Testis (tissue), 3 donors: ENCODE results near the gene UBE2U. TPM values are rescaled to one million over a fixed set of nuclear protein-coding genes. Genes with fewer than 3 reads are reported as not detected.

Experiments
- DNase-seq: peaks from one replicate; pipeline ENCODE4 v3.0.0-alpha.2; 2019
- H3K27ac ChIP-seq, 2 donors: fragments of 200-600 bp; sonication (generic); one replicate each; pipeline ENCODE4 v1.5.1; 2019
- H3K27me3 ChIP-seq: fragments of 200-600 bp; sonication (generic); one replicate; pipeline ENCODE4 v1.5.1; 2019
- H3K36me3 ChIP-seq: fragments of 200-600 bp; sonication (generic); one replicate; pipeline ENCODE4 v1.5.1; 2017; ENCODE audit warnings: low read depth; ENCODE audit errors: missing control alignments
- H3K4me1 ChIP-seq: fragments of 200-600 bp; sonication (generic); one replicate; pipeline ENCODE4 v1.5.1; 2019
- H3K4me3 ChIP-seq, 2 donors: fragments of 200-600 bp; sonication (generic); one replicate each; pipeline ENCODE4 v1.5.1; 2017 to 2019
- H3K9me3 ChIP-seq: fragments of 200-600 bp; sonication (generic); one replicate; pipeline ENCODE4 v1.5.1; 2017
- CTCF ChIP-seq, 3 experiments: fragments of 450-650 bp in 2 of 3; fragments of 200-600 bp in 1 of 3; sonication (generic) in 1 of 3; IDR thresholded peaks; one replicate each; pipeline ENCODE4 v1.5.1; 2016 to 2019; ENCODE audit warnings: antibody characterized with exemption in 3 of 3, mild to moderate bottlenecking in 2 of 3, moderate library complexity in 1 of 3
- POLR2A ChIP-seq: fragments of 450-650 bp; IDR thresholded peaks from one replicate; pipeline ENCODE4 v1.6.1; 2017; ENCODE audit warnings: antibody characterized with exemption, mild to moderate bottlenecking, moderate library complexity
- WGBS, 2 donors: methylation state at CpG; one replicate each; pipeline ENCODE4 v1.1.5; 2018; 5-methylcytosine and 5-hydroxymethylcytosine counted together
- intact Hi-C: fragments of 100-400 bp; cut with DNase I; formaldehyde crosslinking; loops from one replicate; pipeline ENCODE4 v1.15.1; 2023; ENCODE audit warnings: low total_unique reads
- polyA plus RNA-seq: library from polyadenylated mRNA; stranded (reverse); fragments of 350-450 nt; fragmentation: Illumina TruSeq; extraction: RNeasy Lipid Tissue Mini Kit (QIAGEN cat#74804); gene quantifications from one replicate; pipeline ENCODE4 v1.2.3, GENCODE V29; 2014; ENCODE audit warnings: low read depth, low replicate concordance; ENCODE audit not compliant: insufficient read depth
- total RNA-seq, 2 donors: library from RNA; depleted of rRNA; stranded (reverse); fragments of >200 nt; gene quantifications; one replicate each; pipeline ENCODE4 v1.2.3, GENCODE V29; 2016

Gene UBE2U
- total and polyA plus RNA-seq, 3 donors from 2014 or later, result 16.9 to 72.2 (median 31.6) TPM

- H3K4me3 ChIP-seq, result no peak overlapping the region
- H3K36me3 ChIP-seq, result no peaks in the 10 kb centered on the region
- intact Hi-C loops, result no loop called here
- no peaks in the 10 kb centered on the region for H3K27me3 ChIP-seq
- 67 to 71% methylated on average over 4 of the region's 4 CpGs for WGBS, 2 donors
- no peaks in the 10 kb centered on the region for H3K4me1 ChIP-seq
- TF ChIP-seq POLR2A (no peak), CTCF (IDR thresholded peaks at IDR 0.05) (no peak)
- DNase-seq, result no peak
- no peaks in the 10 kb centered on the region for H3K9me3 ChIP-seq
- no peak overlapping the region for H3K27ac ChIP-seq
These were observed 27.7 kb downstream of the UBE2U start for GRCh38 chr1:64231153-64231552.

GRCh38 chr1:64231654-64232053 is 28.2 kb downstream of the UBE2U start:
- TF ChIP-seq POLR2A (no peak), CTCF (IDR thresholded peaks at IDR 0.05) (no peak)
- Histone ChIP-seq H3K36me3 (no peaks in the 10 kb centered on the region), H3K4me1 (no peaks in the 10 kb centered on the region), H3K27ac (no peak overlapping the region), H3K27me3 (no peaks in the 10 kb centered on the region), H3K4me3 (no peak overlapping the region), H3K9me3 (no peaks in the 10 kb centered on the region)
- intact Hi-C loops, result no loop called here
- DNase-seq, result no peak

GRCh38 chr1:64234714-64235113 is 31.3 kb downstream of the UBE2U start:
- intact Hi-C loops, result no loop called here

GRCh38 chr1:64235181-64235580 is 31.8 kb downstream of the UBE2U start:
- TF ChIP-seq POLR2A (no peak), CTCF (IDR thresholded peaks at IDR 0.05) (no peak)
- no peaks in the 10 kb centered on the region for H3K9me3 ChIP-seq
- DNase-seq, result no peak
- no peaks in the 10 kb centered on the region for H3K36me3 ChIP-seq
- no peaks in the 10 kb centered on the region for H3K4me1 ChIP-seq
- H3K27me3 ChIP-seq, result no peaks in the 10 kb centered on the region
- intact Hi-C loops, result no loop called here
- no peak overlapping the region for H3K4me3 ChIP-seq
- no peak overlapping the region for H3K27ac ChIP-seq

More at GRCh38 chr1:64234714-64235113, 31.3 kb downstream of the UBE2U start:
- H3K36me3 ChIP-seq, result no peaks in the 10 kb centered on the region
- no peak for DNase-seq
- no peak for TF ChIP-seq POLR2A
- H3K4me1 ChIP-seq, result no peaks in the 10 kb centered on the region
- H3K4me3 ChIP-seq, result no peak overlapping the region
- H3K27me3 ChIP-seq, result no peaks in the 10 kb centered on the region
- no peaks in the 10 kb centered on the region for H3K9me3 ChIP-seq
- H3K27ac ChIP-seq, result no peak overlapping the region

GRCh38 chr1:64235910-64236309 is 32.5 kb downstream of the UBE2U start:
- Histone ChIP-seq H3K9me3 (no peaks in the 10 kb centered on the region), H3K27ac (no peak overlapping the region), H3K4me3 (no peak overlapping the region), H3K36me3 (no peaks in the 10 kb centered on the region), H3K27me3 (no peaks in the 10 kb centered on the region), H3K4me1 (no peaks in the 10 kb centered on the region)
- TF ChIP-seq POLR2A, result no peak
- TF ChIP-seq CTCF (IDR thresholded peaks at IDR 0.05), result no peak
- DNase-seq, result no peak
- intact Hi-C loops, result no loop called here
- WGBS, 2 donors, result 94 to 96% methylated on average over 1 of the region's 1 CpG
